ENCODE measurements around the gene PGA3.
A peak's percentile ranks its signal among the peaks of the same experiment; 100 is the strongest.
"Not testable (repeated sequence)": the region's sequence is repeated elsewhere in the genome, so short reads cannot be mapped to it uniquely, and the experiment has no call there.

The PGA3 gene

GRCh38 chr11:61172356-61172755 is 31.0 kb upstream of the PGA3 start:
- DNase-seq, result no peak

GRCh38 chr11:61172888-61173287 is 30.4 kb upstream of the PGA3 start:
- DNase-seq, result no peak

- DNase-seq, result no peak
These were observed 29.9 kb upstream of the PGA3 start for GRCh38 chr11:61173456-61173855.

- no peak for DNase-seq
These were observed 29.0 kb upstream of the PGA3 start for GRCh38 chr11:61174273-61174672.

GRCh38 chr11:61174949-61175348 is 28.4 kb upstream of the PGA3 start:
- DNase-seq, result no peak

GRCh38 chr11:61176446-61176845 is 26.9 kb upstream of the PGA3 start:
- DNase-seq, result no peak

GRCh38 chr11:61180205-61180604 is 23.1 kb upstream of the PGA3 start:
- not testable (repeated sequence) for DNase-seq

GRCh38 chr11:61181489-61181888 is 21.8 kb upstream of the PGA3 start:
- DNase-seq, result no peak

GRCh38 chr11:61183645-61184044 is 19.7 kb upstream of the PGA3 start:
- no peak for DNase-seq

DNA sequence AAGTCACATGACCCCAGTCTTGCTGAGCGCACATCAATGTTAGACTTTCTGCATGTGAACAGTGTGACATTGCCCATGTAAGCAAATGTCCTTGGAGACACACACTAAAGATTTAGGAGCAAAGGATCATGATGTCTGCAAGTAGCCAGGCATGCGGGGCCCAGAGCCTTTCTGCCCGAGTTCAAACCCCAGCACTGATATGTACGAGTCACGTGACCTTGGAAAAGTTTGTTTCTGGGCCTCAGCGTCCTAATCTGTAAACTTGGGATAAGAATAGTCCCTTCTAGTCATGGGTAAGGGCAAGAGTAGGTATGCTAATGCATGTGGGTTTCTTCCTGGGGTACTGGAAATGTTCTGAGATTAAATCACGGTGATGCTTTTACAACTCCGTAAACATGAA is 16.8 kb upstream of the PGA3 start:
- DNase-seq, result no peak

- peak; percentile 33 for DNase-seq
These were observed 15.7 kb upstream of the PGA3 start for GRCh38 chr11:61187505-61188130.

- DNase-seq, result no peak
These were observed 13.4 kb upstream of the PGA3 start for GRCh38 chr11:61189933-61190332.

- no peak for DNase-seq
These were observed 9.7 kb upstream of the PGA3 start for GRCh38 chr11:61193596-61193995.

DNA sequence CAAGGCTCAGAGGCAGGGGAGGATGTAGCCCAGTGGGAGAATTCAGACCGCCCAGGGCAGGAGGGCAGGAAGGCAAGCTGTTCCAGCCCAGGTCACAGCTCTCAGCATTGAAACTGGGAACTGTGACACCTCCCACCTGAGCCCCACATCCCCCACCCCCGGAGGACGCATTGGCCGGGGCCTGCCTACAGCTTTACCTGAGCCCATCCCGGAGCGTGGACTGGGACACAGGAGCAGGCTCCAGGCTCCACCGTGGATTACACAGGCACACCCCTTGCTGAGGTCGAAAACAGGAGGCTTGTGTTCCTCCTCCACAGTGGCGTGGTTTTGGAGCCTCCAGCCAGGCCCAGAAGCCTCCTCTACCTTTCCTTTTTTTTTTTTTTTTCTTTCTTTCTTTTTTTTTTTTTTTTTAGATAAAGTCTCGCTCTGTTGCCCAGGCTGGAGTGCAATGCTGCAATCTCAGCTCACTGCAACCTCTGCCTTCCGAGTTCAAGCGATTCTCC is 9.1 kb upstream of the PGA3 start:
- DNase-seq, result no peak

GRCh38 chr11:61194981-61195695 is 8.2 kb upstream of the PGA3 start:
- no peak for DNase-seq

DNA sequence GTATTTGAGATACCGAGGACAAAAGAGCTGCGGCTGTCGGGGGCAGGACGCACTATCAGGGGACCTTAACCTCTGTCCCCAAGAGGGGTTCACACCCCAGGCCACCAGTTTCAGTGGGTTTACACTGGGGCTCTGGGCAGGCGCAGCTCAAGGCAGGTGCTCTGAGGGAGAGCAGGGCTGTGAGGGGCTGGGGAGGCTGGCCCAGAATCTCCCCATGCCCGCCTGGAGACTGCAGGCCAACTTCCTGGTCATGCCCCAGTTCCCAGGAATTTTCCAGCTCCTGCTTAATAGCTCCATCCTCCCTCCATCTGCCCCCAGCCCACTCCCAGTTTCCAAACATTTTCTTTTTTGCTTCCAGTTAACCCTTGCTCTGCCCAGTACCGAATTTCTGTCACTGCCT is 7.6 kb upstream of the PGA3 start:
- no peak for DNase-seq

- no peak for DNase-seq
These were observed 5.0 kb upstream of the PGA3 start for GRCh38 chr11:61198361-61198760.

DNA sequence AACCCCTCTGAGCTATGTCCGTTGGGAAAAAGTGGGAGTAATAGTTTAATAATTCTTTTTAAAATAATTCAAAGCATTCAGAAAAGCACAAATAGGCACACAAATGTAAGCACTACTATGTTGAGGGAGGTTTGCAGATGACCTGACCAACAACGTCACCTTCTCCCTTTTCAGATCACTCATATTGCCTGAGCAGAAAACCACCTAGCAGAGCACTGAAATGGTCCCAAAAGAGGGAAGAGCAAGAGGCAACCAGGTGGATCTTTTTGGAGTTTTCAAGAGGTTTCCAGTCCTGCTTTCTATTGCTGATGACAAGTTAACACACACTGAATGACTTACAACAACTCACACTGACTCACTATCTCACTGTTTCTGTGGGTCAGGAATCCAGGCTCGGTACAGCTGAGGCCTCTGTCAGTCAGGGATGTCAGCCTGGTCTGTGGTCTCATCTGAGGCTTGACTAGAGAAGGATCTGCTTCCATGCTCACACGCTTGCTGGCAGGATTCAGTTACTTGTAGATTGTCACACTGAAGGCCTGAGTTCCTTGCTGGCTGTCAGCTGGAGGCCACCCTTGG is 4.3 kb upstream of the PGA3 start:
- DNase-seq, result no peak

GRCh38 chr11:61201476-61201875 is 1.8 kb upstream of the PGA3 start:
- DNase-seq, result no peak

- DNase-seq, result not testable (repeated sequence)
These were observed 558 bp downstream of the PGA3 start for GRCh38 chr11:61203873-61204272.

DNA sequence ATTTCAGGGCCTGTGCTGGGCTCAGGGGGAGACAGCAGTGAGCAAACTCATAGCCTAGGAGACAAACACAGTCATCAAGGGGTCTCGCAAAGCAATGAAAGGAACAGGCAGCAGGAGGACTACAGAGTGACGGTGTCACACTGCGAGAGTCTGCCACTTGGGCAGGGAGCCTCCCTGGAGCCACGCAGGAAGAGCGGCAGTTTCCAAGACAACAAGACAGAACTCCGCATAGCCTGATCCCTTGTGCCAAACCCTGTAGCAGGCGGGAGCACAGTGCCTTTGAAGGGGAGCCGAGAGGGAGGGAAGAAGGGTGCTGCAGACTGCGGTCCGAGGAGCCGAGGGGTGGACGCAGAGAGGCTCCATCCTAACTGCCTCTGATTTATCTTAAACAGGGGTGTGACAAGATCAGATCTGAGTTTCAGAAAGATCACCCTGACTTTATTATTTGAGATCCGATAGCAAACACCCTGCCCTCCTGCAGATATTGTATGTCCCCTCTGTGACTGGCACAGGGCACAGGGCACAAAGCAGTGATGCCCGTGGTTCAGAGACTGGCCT is 1.3 kb downstream of the PGA3 start:
- DNase-seq, result not testable (repeated sequence)

- DNase-seq, result not testable (repeated sequence)
These were observed 4.5 kb downstream of the PGA3 start for GRCh38 chr11:61207636-61208310.

GRCh38 chr11:61210629-61211028 is 7.3 kb downstream of the PGA3 start:
- not testable (repeated sequence) for DNase-seq
